D341Med (cell line): ENCODE measurements around the gene USP24.

Experiments
- DNase-seq: peaks from one replicate; pipeline ENCODE4 v3.0.0; 2012; ENCODE audit warnings: low spot score

Gene USP24

DNA sequence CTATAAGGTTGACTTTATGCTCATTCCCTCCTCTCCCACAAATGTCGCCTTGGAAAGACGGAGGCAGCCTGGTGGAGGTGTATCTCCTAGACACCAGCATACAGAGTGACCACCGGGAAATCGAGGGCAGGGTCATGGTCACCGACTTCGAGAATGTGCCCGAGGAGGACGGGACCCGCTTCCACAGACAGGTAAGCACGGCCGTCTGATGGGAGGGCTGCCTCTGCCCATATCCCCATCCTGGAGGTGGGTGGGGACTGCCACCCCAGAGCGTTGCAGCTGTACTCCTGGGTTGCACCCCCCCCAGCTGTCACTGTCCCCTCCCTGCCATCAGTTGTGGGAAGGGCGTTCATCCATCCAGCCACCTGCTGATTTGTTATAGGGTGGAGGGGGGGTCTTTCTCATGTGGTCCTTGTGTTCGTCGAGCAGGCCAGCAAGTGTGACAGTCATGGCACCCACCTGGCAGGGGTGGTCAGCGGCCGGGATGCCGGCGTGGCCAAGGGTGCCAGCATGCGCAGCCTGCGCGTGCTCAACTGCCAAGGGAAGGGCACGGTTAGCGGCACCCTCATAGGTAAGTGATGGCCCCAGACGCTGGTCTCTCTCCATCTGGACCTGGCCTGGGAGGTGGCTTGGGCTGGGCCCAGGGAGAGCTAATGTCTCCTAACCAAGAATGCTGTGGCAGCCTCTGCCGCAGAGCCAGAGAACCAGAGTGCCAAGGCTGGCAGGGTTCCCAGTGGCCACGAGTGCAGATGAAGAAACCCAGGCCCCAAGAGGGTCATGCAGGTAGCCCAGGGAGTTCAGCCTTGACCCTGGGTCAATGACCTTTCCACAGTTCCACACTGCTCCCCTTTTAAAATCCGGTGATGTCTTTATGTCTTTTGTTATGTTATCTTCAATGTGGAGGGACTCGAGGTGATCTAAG is 162.7 kb downstream of the USP24 start:
- no peak for DNase-seq

DNA sequence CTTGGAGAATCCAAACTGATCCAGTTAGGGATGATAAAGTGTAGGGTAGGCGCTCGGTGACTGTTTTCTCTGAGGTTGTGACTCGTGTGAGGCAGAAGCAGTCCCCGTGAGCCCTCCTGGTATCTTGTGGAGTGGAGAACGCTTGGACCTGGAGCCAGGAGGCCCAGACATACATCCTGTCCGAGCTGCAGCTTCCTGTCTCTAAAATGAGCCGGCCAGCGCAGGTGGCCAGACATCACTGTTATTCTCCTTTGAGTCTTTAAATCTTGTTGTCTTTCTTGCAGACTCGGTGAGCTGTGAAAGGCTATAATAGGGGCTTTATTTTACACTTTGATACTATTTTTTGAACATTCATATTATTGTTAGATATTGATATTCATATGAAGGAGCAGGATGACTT is 163.5 kb downstream of the USP24 start:
- DNase-seq, result no peak

DNA sequence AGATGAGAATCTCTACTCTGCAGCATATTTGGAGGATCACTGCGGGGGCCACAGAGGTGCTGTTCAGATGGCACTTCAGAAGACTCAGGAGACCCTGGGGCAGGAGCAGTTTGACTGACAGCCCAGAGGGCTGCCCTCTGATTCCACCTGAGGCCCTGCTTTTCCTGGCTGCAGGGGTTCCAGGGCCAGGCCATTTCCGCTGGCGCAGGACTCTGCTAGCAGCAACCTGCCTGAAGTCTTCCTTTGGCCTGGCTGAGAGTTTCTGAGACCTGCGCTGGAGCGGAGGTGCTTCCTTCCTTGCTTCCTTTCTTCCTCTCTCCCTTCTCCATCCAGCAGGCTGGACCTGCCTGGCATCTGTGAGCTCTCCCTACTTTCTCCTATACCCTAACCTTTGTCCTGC is 164.0 kb downstream of the USP24 start:
- no peak for DNase-seq

DNA sequence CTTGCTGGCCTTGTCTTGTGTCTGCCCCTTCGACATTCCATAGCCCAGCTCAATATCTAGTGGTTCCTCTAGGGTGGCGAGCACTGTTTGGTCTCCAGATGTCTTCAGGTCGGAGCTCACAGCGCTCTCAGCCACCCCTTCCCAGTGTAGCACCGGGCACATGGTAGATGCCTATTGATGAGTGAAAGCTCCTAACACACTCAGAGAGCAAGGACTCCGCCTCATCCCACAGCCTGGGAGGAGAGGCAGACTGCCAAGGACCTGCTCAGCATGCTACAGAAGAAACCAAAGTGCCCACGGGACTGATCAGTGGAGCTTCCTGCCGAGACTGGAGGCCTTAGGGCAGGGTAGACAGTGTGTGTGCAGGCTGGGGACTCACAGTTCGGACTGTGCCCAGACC is 164.9 kb downstream of the USP24 start:
- no peak for DNase-seq

DNA sequence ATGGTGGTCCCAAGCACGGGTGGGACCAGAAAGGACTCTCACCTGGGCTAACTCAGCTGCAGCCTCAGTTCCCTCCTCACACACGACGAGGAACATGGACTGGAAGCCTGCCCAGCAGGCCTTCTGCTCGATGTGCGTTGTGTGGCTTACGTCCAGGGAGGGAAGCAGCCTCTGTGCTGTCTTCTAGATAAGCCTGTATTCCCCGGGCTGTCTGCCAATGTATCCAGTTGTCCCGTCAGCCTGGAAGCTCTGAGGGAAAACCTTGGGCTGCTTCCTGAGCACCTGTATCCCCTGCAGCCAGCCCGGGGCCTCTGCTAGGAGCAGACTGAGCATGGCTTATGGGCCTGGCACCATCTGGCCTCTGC is 165.3 kb downstream of the USP24 start:
- DNase-seq, result peak; percentile 62

DNA sequence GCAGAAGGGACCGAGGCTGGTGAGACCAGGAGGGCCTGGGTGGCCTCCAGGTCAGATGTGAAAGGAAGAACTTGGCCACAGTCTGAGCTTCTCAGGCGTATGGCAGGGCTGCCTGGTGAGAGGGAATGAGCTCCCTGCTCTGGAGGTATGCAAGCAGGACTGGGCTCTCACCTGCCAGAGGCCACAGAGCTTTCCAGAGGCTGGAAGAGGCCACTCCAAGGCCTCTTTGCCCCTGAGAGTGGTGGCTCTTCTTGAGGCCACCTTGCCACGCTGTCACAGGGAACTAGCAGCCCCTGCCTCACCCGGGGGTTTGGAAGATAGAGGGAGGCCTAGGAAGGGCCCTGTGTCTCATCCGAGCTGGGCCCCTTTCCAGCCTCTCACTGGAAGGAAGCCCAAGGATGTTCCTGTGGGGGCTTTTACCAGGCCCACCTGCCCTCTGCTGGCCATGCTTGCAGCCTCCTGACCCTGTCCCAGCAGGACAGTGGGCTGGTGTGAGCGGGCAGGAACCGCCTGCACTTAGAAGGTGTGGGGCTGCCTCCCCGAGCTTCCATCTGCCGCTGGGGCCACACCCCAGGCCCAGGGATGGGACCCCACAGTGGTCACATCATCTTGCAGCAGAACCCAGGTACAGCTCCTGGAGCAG is 165.8 kb downstream of the USP24 start:
- no peak for DNase-seq

DNA sequence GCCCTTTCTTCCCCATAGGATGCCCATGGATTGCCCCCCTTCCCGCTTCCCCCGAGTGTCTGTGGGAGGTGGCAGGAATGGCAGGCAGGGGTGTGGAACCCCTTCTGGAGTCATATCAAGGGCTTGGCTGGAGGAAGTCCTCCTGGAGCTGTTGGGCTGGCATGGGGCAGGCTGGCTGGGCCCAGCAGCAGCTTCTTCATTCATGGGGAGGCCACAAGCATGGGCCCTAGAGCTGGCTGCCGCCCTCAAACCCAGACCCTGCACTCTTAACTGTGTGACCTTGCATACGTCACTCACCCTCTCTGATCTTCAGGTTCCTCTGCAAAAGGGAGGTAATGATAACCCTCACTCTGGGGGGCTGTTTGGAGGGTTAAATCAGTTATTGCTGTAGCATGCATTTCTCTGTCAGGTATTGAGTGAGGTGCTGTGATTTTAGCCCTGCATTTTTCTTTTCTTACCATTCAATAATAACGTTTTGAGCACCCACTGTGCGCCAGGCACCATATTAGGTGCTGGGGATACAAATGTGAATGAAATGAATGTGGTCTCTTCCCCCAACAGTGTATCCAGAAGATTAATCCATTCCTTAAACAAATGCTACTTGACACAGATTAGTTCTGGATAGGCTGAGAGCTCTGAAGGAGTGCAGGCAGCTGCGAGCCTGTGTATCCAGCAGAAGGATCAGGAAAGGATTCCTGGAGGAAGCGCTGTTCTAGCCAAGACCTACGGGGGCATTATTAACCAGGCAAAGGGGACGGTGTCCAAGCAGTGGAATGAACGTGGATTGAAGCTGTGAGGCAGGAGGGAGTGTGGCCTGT is 166.5 kb downstream of the USP24 start:
- peak; percentile 66 for DNase-seq

DNA sequence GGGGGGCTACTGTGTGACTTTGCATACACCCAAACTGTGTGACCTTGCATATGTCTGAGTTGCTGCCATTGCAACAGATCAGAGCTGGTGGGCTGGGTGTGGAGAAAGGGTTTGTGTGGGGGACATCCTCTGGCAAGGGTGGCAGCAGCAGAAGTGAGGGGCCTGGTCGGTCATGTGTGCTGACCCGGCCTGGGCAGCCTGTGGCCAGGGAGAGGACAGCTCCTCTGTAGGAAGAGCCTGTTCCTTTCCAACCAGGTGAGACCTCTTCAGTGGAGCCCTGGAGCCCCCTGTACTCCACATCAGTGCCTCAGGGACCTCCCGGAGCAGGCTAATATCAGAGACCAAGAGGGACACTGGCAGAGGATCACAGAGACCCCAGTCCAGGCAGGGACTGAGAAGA is 167.6 kb downstream of the USP24 start:
- DNase-seq, result no peak

DNA sequence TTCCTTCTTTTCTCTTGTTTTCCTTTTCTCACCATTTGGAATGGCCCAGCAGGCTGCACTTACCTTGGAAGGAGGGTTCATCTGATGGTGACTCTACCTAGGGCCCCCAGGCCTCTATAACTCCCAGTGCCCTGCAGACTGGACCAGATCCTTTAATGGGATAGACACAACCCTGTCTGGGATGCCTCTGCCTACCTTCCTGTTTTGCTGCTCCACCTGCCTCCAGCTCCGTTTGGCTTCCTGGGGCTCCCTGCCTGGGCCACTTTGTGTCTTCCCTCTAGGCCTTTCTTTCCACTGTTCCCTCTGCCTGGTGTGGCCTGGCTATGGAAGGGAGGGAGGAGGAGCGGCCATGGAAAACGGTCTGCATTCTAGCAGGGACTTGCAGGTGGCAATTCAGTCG is 168.3 kb downstream of the USP24 start:
- no peak for DNase-seq

DNA sequence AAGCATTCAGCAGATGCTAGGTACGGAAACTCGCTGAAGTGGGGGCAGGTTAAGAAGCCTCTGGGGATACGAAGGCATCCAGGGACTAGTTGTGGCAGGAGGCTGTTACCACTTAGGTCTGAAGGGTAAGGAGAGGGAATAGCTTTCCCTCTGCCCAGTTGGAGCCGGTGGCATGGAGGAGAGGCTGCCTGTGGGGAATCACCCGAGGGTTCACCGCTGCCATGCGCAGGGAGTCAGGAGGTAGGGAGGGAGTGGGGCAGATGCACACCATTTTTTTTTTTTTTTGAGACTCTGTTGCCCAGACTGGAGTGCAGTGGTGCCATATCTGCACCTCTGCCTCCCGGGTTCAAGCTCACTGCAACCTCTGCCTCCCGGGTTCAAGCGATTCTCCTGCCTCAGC is 169.7 kb downstream of the USP24 start:
- DNase-seq, result no peak

DNA sequence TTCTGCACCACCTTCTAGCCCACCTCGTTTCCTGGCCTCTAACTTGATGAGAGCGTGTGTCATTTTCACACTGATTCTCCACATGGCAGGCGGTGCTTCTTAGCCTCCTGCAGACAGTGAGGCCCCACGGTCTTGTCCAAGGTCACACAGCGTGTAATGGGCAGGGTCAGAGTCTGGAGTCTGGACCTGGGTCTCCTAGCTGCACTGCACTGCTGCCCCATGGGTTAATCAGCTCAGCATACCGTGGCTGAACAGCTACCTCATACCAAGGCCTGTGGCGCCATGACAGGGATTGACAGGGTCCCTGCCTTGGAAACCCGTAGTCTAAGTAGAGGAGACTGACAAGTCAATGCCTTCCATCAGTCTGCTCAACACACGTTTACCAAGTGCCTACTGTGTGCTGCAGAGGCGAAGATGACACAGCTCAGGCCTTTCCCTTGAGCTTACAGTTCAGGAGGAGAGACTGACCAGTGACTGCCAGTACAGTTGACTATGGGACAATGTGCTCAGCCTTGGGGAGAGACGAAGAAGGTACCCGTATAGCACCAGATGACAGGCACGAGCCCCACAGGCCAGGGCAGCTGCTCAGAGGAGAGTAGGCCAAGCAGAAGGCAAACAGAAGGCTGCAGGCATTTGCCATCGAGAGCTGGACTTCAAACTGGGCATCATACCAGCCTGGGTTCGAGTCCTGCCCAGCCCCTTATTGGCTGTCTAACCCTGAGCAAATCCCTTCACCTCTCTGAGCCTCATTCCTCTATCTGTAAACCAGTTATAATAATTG is 170.4 kb downstream of the USP24 start:
- DNase-seq, result no peak

DNA sequence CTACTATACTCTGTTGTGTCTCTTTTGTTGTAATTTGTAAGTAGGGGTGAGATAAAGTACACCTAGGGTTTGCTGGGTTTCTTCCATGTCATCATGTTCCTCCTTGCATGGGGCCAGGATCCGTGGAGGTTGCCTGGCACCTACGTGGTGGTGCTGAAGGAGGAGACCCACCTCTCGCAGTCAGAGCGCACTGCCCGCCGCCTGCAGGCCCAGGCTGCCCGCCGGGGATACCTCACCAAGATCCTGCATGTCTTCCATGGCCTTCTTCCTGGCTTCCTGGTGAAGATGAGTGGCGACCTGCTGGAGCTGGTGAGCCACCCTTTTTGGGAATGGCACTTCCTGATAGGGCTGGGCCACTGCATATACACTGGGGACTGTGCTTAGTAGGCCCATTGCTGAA is 171.4 kb downstream of the USP24 start:
- no peak for DNase-seq

DNA sequence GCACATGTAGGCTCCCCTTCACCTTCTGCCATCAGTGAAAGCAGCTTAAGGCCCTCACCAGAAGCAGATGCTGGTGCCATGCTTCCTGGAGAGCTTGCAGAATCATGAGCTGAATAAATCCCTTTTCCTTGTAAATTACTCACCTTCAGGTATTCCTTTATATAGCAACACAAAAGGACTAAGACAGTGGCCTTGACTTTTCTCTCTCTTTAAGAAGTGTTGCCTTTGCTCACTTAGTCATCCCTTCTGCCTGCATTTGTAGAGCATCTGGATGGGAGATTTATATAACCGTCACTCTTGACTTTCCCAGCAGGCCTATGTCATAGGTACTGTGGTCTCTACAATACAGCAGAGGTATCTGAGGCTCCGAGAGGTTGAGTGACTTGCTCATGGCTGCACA is 172.2 kb downstream of the USP24 start:
- no peak for DNase-seq

DNA sequence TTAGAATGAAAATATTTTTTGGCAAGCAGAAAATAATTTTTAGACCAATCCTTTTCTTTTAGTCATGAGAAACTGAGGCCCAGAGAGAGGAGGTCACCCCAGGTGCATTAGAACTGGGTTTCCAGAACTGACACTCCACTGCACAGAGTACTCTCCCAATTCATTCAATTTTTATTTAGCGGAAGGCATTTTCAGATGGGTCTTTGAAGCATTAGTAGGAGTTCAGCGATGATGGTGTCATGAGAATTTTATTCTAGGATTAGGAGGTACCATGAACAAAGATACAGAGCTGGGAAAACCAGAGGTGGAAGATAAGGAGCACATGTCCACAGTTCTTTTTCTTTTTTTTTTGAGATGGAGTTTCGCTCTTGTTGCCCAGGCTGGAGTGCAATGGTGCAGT is 173.6 kb downstream of the USP24 start:
- DNase-seq, result no peak

DNA sequence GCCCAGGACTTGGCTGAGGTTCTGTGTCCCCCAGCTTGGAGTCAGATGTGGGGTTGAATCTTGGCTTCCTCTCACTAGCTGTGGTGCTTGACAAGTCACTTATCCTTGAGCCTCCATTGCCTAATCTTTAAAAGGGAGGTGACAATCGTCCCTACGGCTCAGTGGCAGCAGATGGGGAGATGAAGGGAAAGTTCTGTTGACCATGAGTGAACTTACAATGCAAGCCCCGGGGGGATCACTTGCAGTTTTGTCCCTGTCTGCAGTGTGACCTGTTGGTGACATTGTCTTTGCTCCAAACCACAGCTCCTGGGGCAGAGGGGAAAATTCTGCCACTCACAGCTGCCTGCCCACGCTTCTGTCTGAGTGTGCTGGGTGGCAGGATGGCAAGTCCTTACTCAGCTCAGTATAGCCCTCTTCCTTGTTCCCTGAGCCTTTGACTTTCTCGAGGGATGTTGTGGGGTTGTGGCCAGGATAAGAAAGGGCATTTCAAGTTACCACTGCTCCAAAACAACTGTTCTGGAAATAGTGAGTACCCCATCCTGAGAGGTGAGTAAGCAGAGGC is 174.2 kb downstream of the USP24 start:
- DNase-seq, result no peak

DNA sequence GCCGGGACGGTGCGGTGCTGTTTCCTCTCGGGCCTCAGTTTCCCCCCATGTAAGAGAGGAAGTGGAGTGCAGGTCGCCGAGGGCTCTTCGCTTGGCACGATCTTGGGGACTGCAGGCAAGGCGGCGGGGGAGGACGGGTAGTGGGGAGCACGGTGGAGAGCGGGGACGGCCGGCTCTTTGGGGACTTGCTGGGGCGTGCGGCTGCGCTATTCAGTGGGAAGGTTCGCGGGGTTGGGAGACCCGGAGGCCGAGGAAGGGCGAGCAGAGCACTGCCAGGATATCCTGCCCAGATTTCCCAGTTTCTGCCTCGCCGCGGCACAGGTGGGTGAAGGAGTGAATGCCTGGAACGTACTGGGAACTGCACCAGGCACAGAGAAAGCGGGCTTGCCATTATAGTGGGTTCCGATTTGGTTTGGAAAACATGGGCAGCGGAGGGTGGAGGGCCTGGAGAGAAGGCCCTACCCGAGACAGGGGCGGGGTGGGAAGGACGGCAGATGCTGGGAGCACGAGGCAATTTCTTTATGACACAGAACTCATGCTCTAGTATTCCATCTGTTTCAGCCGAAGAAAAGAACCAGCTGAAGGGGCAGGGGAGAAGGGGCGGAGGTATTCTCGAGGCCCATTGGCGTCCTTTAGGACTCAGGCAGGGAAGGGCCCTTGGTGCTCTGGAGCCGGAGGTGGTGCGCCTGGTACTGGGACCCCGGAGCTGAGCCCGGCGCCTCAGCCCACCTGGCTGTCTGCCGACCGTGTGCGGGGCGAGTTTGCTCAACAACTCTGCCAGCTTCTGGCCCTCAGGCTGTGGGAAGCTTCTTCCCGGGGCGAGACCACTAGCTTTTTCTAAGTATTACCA is 174.9 kb downstream of the USP24 start:
- DNase-seq, result no peak

DNA sequence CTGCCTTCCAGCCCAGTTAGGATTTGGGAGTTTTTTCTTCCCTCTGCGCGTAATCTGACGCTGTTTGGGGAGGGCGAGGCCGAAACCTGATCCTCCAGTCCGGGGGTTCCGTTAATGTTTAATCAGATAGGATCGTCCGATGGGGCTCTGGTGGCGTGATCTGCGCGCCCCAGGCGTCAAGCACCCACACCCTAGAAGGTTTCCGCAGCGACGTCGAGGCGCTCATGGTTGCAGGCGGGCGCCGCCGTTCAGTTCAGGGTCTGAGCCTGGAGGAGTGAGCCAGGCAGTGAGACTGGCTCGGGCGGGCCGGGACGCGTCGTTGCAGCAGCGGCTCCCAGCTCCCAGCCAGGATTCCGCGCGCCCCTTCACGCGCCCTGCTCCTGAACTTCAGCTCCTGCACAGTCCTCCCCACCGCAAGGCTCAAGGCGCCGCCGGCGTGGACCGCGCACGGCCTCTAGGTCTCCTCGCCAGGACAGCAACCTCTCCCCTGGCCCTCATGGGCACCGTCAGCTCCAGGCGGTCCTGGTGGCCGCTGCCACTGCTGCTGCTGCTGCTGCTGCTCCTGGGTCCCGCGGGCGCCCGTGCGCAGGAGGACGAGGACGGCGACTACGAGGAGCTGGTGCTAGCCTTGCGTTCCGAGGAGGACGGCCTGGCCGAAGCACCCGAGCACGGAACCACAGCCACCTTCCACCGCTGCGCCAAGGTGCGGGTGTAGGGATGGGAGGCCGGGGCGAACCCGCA is 175.7 kb downstream of the USP24 start, which contains the start of gene PCSK9:
TSS of gene PCSK9 (plus strand) at position 207 of the 741 bp plus-strand sequence. CDS start at position 497, 290 bp downstream.
- DNase-seq, result peak; percentile 47

DNA sequence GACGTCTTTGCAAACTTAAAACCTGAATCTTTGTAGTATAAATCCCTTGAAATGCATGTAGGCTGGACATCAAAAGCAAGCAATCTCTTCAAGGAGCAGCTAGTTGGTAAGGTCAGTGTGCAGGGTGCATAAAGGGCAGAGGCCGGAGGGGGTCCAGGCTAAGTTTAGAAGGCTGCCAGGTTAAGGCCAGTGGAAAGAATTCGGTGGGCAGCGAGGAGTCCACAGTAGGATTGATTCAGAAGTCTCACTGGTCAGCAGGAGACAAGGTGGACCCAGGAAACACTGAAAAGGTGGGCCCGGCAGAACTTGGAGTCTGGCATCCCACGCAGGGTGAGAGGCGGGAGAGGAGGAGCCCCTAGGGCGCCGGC is 176.2 kb downstream of the USP24 start:
- DNase-seq, result no peak

DNA sequence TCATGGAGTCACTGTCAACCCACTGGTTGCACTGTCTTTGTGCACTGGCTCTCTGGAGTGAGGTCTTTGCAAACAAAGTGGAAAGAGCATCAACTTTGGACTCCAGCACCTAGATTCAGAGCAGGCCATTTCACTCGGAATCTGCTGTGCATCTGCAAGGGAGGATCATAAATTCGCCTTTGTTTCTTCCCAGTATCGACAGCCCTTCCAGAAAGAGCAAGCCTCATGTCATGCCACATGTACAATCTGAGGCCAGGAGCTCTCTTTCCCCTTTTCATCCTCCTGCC is 176.7 kb downstream of the USP24 start:
- no peak for DNase-seq
